GM12864 (cell line): Measurements from ENCODE around the gene BBOF1.

Source experiments
- DNase-seq: peaks from one replicate; pipeline ENCODE4 v3.0.0-alpha.2; 2011; ENCODE audit warnings: low read depth
- H3K4me3 ChIP-seq: 2 replicates; pipeline ENCODE4 v1.5.1; 2011; ENCODE audit warnings: mild to moderate bottlenecking, low read depth, low read length, control low read depth
- TF ChIP-seq, protein P1 (sequence below): IDR thresholded peaks from 2 replicates; pipeline ENCODE4 v1.5.1; 2011; ENCODE audit warnings: low read depth, mild to moderate bottlenecking, moderate library complexity, low read length, control low read depth, inconsistent platforms; ENCODE audit errors: missing control alignments

BBOF1 gene

DNA sequence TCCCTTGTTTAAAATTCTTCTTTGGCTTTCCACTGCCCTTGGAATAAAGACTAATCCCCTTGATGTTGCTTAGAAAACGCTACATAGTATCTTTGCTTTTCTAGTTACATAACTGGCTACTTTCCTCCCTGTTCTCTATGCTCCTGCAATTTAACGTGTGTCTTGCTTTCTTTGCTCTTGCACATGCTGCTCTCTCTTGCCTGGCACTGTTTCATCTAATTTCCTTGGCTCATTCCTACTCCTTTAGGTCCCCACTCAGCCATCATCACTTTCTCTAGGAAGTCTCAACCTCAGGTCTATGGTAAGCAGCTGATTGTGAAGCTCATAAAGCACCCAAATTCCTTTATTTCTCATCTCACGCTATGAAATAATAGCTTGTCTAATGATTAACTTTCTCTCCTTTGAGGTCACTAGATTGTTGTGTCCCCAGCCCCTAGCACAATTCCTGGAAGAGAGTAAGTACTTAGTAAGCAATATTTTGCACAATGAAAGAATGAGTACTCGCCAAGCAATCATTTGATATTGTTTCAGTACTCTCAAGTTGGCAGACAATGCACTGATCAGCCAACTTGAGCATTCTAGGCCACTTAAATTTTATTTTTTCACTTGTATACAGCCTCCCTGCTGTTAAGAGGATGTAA lies 61.8 kb downstream of the BBOF1 start:
- TF ChIP-seq, protein P1, sequence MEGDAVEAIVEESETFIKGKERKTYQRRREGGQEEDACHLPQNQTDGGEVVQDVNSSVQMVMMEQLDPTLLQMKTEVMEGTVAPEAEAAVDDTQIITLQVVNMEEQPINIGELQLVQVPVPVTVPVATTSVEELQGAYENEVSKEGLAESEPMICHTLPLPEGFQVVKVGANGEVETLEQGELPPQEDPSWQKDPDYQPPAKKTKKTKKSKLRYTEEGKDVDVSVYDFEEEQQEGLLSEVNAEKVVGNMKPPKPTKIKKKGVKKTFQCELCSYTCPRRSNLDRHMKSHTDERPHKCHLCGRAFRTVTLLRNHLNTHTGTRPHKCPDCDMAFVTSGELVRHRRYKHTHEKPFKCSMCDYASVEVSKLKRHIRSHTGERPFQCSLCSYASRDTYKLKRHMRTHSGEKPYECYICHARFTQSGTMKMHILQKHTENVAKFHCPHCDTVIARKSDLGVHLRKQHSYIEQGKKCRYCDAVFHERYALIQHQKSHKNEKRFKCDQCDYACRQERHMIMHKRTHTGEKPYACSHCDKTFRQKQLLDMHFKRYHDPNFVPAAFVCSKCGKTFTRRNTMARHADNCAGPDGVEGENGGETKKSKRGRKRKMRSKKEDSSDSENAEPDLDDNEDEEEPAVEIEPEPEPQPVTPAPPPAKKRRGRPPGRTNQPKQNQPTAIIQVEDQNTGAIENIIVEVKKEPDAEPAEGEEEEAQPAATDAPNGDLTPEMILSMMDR: no peak
- no peak for DNase-seq

DNA sequence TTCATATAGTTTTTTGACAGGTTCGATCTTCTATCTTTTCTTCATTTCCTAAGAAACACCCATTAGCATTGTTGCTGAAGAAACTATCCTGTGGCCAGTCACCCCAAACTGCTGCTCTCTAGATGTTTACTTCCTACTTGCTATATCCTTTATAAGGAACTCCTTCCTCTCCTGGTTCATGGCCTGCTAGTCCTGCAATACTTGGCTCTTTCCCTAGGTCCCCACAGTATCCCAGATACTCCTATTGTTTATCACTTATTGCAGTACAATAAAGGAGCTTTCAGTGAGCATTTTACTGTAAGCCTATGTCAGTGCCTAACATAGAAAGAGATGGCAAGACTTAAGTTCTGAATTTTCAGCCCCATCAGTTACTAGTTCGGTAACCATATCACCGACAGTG lies 62.3 kb downstream of the BBOF1 start:
- DNase-seq: no peak
- H3K4me3 ChIP-seq: no peak overlapping the region
- TF ChIP-seq, protein P1: no peak

More for the DNA sequence above, 61.8 kb downstream of the BBOF1 start:
- H3K4me3 ChIP-seq: no peak overlapping the region

DNA sequence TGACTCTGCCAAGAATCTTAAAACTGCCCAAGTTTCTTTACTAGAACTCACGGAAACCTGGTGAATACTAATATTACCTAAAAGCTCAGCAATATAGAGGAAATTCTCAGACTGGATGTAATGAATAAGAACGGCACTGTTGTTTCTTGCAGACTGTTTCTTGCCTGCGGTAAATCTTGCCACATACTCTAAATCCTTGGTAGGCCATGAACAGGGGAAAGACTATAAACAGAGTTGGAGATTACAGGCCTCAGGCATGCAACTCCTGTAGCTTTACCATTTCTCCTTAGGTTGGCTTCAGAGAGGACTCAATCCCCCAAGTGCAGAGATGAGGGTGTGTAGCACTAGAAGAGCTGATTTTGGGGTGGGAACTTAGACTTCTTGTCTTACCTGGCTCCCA lies 64.0 kb downstream of the BBOF1 start:
- no peak overlapping the region; the same call in 1 of the 2 replicates for H3K4me3 ChIP-seq
- DNase-seq: no peak
- TF ChIP-seq, protein P1: no peak

DNA sequence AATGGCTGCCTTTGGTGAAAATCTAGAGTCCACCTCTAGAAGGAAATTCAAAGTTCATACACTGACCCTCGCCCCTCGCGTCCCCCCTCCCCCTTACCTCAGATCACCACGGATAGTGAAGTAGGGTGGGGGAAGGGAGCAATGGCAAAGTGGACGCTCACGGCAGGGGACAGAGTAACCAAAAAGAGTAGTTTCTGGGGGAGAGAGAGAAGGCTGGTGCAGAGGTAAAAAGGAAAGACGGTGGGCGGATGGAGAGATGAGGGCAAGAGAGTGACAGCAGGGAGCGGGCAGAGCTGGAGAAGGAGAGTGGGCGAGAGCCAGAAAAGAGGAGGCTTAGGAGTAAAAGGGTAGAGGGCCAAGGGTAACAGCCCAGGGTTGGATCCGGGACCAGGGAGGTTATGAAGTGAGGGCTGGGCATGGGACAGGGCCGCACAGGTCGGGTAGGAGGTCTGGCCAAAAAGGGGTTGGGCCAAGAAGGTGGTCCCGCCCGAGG lies 64.7 kb downstream of the BBOF1 start:
- TF ChIP-seq, protein P1: no peak
- no peak for DNase-seq
- peak overlapping the region; percentile 84 for H3K4me3 ChIP-seq

DNA sequence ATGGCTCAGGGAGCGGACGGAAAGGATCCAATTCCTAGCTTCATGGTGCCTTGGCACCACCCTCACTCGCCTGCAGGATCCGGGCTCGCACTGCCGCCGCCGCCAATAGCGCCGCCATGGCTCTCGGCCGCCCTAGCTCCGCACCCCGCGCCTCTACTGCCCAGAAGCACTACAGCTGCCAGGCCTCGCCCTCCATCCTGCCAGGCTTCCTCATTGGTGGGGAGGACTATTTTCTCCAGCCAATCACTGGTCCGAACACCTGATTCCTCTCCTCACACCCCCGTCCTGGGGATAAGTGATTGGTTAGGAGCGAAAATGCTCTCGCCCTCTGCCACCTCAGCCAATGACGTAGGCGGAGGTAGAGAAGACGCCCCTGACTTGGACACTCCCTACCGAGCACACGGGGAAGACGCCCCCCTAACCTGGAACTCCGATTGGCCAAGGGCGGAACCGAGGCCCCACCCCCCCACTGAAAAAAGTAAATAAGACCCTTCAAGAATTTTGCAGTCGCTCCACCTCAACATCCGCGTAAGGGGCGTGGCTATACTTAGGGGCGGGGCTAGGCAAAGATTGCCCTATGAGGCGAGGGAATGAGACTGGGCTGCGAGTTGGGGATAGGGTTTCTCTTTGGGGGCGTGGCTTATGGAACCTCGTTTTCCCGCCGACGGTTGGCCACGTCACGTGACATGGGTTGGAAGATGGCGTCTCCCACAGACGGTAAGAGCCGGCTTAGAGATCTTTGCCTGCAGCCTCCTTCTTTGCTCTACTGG lies 65.3 kb downstream of the BBOF1 start, which contains the start of the genes ALDH6A1 and LIN52:
Gene ALDH6A1, minus strand, starts transcription at position 177 of the 770 bp plus-strand sequence. Its CDS starts 59 bp downstream, at position 118.
Gene LIN52, plus strand, starts transcription at position 680 of the 770 bp plus-strand sequence. Its CDS starts 19 bp downstream, at position 699.
- H3K4me3 ChIP-seq: peak within 1 kb of the TSS; percentile 84
- TF ChIP-seq, protein P1: peak; percentile 21
- peak; percentile 100 for DNase-seq

DNA sequence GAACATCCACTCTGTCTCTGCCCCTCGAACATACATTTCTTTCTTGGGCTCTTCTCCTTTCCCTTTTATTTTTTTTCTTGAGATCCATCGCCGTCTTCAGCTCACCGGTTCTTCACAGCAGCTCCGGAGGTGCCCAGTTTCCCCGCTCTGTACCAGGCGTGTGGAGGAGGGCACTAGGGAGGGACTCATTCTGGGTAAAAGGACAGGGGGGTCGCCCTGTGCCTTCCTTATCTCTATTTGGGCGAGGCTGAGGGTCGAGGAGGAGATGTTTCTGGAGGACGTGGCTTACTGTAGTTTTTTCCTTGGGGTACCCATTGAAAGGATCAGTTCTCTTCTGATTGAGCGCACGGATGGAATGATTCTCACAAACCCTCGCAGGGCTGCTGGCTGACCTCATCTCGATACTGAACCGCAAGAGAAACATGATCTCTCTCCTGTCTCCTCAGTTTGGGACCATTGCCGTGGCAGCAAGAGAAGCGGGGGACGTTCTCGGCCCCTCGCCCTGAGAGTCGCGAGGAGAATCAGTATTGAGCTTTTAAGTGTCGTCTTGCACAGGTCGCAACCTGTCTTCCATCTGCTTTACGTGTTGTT lies 66.0 kb downstream of the BBOF1 start:
- no peak for DNase-seq
- TF ChIP-seq, protein P1: no peak
- H3K4me3 ChIP-seq: peak overlapping the region; percentile 84
